Stromal cell of bone marrow (primary cell): ENCODE measurements around the gene C17orf114.

Experiments
- DNase-seq: peaks from one replicate; pipeline ENCODE4 v3.0.0-alpha.2; 2012; ENCODE audit warnings: low read depth

C17orf114 gene

GRCh38 chr17:4823373-4824089 lies 21.4 kb upstream of the C17orf114 start:
- DNase-seq = no peak

- DNase-seq = no peak
Measured at GRCh38 chr17:4822835-4823234, 20.7 kb upstream of the C17orf114 start.

- no peak for DNase-seq
Measured at GRCh38 chr17:4818276-4818675, 16.1 kb upstream of the C17orf114 start.

GRCh38 chr17:4816826-4817225 lies 14.7 kb upstream of the C17orf114 start:
- DNase-seq = no peak

- no peak for DNase-seq
Measured at GRCh38 chr17:4815043-4815675, 13.0 kb upstream of the C17orf114 start.

GRCh38 chr17:4812690-4813089 lies 10.6 kb upstream of the C17orf114 start:
- no peak for DNase-seq

- no peak for DNase-seq
Measured at GRCh38 chr17:4811471-4811870, 9.3 kb upstream of the C17orf114 start.

GRCh38 chr17:4810696-4811290 lies 8.7 kb upstream of the C17orf114 start:
- no peak for DNase-seq

GRCh38 chr17:4808378-4808767 lies 6.2 kb upstream of the C17orf114 start:
- DNase-seq = no peak

- DNase-seq = no peak
Measured at GRCh38 chr17:4807605-4808377, 5.7 kb upstream of the C17orf114 start.

- DNase-seq = peak; percentile 65
Measured at GRCh38 chr17:4806777-4807604, 4.9 kb upstream of the C17orf114 start, which contains the start of gene PLD2. Gene PLD2, plus strand, starts transcription at chr17:4807152. Its CDS starts 621 bp downstream, at chr17:4807773.

GRCh38 chr17:4806456-4806776 lies 4.3 kb upstream of the C17orf114 start:
- no peak for DNase-seq

GRCh38 chr17:4800462-4801196 lies 1.5 kb downstream of the C17orf114 start:
- DNase-seq = no peak

- DNase-seq = no peak
Measured at GRCh38 chr17:4796552-4796920, 5.6 kb downstream of the C17orf114 start.

GRCh38 chr17:4795168-4795567 lies 7.0 kb downstream of the C17orf114 start:
- DNase-seq = no peak

- no peak for DNase-seq
Measured at GRCh38 chr17:4790705-4791088, 11.4 kb downstream of the C17orf114 start.

- peak; percentile 88 for DNase-seq
Measured at GRCh38 chr17:4789951-4790704, 12.0 kb downstream of the C17orf114 start.

- DNase-seq = no peak
Measured at GRCh38 chr17:4789701-4789950, 12.5 kb downstream of the C17orf114 start.

GRCh38 chr17:4788807-4789700 lies 13.1 kb downstream of the C17orf114 start, which contains the start of gene GLTPD2:
Gene GLTPD2, plus strand, starts transcription at chr17:4788964. Its CDS starts 48 bp downstream, at chr17:4789012.
- DNase-seq = no peak
